GM06990 (cell line): ENCODE measurements around the gene IFT172.

Source experiments
- DNase-seq: peaks from one replicate; pipeline ENCODE4 v3.0.0-alpha.2; 2011; ENCODE audit not compliant: insufficient read length; ENCODE audit errors: extremely low read depth
- H3K27me3 ChIP-seq: replicated peaks from 2 replicates; pipeline ENCODE4 v1.6.0; 2011; ENCODE audit warnings: low read length; ENCODE audit not compliant: control insufficient read depth, insufficient read depth
- H3K36me3 ChIP-seq: 2 replicates; pipeline ENCODE4 v1.5.1; 2011; ENCODE audit warnings: low read length; ENCODE audit not compliant: control insufficient read depth, insufficient read depth
- H3K4me3 ChIP-seq: replicated peaks from 2 replicates; pipeline ENCODE4 v1.5.1; 2011; ENCODE audit warnings: low read depth, mild to moderate bottlenecking, control low read depth, low read length
- CTCF ChIP-seq: IDR thresholded peaks from 2 replicates; pipeline ENCODE4 v1.5.1; 2011; ENCODE audit warnings: low read length, control low read depth, mild to moderate bottlenecking, inconsistent platforms; ENCODE audit not compliant: insufficient read depth, poor library complexity, severe bottlenecking

Gene IFT172

DNA sequence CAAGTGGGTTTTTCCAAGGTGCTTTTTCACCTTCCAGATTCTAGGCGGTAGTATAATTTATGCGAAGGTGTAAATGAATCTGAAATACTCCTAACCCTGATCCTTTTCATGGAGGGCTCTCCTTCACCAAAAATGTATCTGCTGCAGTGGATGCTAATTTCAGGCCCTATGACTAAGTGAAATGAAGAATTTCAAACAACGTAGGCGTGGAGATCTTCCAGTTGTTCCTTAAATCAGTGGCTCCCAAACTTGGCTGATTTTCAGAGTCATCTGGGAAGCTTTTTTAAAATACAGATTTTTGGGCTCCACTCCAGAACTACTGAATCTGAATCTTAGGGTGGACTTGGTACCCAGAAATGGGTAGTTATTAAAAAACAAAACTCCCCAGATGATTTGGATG lies 12.6 kb upstream of the IFT172 start:
- Histone ChIP-seq H3K27me3 (no peaks in the 10 kb centered on the region; the same call in 1 of the 2 replicates), H3K4me3 (no peak overlapping the region), H3K36me3 (no peaks in the 10 kb centered on the region)
- no peak for TF ChIP-seq CTCF
- no peak for DNase-seq

DNA sequence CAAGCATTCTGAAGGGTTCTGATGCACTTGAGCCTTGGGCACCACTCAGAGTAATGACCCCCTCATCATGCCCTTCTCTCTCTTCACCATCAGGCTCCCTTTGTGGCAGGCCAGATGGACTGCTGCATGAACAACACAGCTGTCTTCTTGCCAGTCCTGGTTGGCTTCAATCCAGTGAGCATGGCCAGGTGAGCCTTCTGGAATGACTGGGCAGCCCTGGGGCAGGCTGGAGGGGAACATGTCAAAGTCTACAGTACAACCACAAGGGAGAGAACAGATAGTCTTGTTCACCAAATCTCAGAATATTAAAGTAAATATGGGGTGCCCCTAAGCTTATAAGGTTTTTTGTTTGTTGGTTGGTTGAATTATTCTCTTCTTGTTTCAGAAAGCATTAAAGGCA lies 11.5 kb upstream of the IFT172 start:
- TF ChIP-seq CTCF = no peak
- Histone ChIP-seq H3K27me3 (no peaks in the 10 kb centered on the region; the same call in none of the 2 replicates), H3K4me3 (no peak overlapping the region), H3K36me3 (no peaks in the 10 kb centered on the region)
- DNase-seq = no peak

DNA sequence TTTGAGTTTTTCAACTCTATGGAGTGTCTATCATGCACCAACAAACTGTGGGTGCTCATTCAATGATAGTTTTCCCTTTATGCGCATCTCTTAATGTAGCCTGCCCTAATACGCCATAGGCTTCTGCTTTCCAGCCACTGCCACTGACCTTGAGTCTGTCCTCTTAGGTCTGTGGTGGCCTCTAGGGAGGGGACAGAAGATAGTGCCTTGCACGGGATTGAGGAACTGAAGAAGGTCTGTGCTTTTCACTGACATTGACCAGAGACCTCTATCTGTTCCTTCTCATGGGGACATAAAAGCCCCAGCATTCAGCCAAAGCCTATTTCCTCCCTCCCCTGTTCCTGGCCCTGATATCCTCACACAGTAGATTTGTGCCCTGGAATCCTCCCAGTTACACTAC lies 9.4 kb upstream of the IFT172 start:
- no peak for DNase-seq
- H3K36me3 ChIP-seq = no peaks in the 10 kb centered on the region
- no peak for TF ChIP-seq CTCF

DNA sequence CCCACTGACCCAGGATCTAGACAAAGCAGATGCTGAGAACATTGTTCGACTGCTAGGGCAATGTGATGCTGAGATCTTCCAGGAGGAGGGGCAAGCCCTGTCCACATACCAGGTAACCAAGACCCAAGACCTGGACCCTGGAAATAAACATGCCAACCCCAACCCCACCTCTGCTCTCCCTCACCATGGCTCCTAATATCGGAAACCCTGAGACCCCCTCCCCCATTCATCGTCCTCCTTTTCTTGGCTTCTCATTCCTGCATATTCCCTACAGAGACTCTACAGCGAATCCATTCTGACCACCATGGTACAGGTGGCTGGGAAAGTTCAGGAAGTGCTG lies 7.7 kb upstream of the IFT172 start:
- Histone ChIP-seq H3K27me3 (no peaks in the 10 kb centered on the region; the same call in none of the 2 replicates), H3K4me3 (no peak overlapping the region), H3K36me3 (no peaks in the 10 kb centered on the region)
- DNase-seq = no peak
- no peak for TF ChIP-seq CTCF

More for the DNA sequence above, 9.4 kb upstream of the IFT172 start:
- no peaks in the 10 kb centered on the region; the same call in none of the 2 replicates for H3K27me3 ChIP-seq
- no peak overlapping the region for H3K4me3 ChIP-seq

GRCh38 chr2:27496357-27497287 lies 7.1 kb upstream of the IFT172 start, which contains the start of gene GCKR:
Gene GCKR (plus strand): TSS chr2:27496839. CDS start chr2:27496905, 66 bp downstream.
- TF ChIP-seq CTCF = no peak
- no peak within 1 kb of the TSS for H3K4me3 ChIP-seq

More at GRCh38 chr2:27496357-27497287, 7.1 kb upstream of the IFT172 start, which contains the start of gene GCKR:
- DNase-seq = no peak
- no peaks in the 10 kb centered on the region for H3K36me3 ChIP-seq
- no peaks in the 10 kb centered on the region; the same call in none of the 2 replicates for H3K27me3 ChIP-seq
